GM18526 (cell line): Measurements from ENCODE around the gene SGMS1.

Experiments
- POLR2A ChIP-seq: IDR thresholded peaks from 3 replicates; pipeline ENCODE4 v1.6.1; 2011; ENCODE audit not compliant: insufficient read length; ENCODE audit errors: extremely low read depth

The SGMS1 gene

DNA sequence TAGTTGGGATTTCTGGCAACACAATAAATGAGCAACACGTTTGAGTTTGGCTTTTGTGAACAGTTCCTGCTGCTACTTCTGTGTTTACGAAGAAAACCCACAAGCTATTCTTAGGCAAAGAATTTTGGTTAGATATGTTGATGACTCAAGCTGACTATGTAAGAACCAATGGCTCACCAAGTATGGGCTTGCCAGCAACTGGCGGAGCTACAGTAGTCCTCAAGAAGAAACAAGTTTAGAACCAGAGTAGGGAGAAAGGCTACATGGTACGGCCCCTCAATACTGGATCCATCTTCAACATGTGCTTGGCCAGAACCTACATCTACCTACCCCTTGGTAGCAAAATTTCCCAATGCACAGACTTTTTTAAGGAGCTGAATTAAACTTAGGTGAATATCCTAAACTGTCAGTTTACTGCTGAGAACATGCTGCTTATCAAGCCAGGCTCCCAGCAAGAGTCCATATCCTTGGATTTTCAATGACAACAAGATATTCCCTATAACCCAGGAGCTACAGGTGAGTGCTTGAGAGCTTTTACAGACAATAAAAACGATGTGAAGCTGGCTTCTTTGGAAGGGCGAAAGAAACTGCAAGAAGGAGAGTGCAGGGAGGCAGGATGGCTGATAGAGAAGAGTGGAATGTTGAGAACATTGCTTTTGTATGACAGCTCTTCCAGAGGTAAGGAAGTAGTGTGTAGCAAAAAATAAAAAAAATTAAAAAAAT, 298.1 kb downstream of the SGMS1 start:
- TF ChIP-seq POLR2A: no peak

DNA sequence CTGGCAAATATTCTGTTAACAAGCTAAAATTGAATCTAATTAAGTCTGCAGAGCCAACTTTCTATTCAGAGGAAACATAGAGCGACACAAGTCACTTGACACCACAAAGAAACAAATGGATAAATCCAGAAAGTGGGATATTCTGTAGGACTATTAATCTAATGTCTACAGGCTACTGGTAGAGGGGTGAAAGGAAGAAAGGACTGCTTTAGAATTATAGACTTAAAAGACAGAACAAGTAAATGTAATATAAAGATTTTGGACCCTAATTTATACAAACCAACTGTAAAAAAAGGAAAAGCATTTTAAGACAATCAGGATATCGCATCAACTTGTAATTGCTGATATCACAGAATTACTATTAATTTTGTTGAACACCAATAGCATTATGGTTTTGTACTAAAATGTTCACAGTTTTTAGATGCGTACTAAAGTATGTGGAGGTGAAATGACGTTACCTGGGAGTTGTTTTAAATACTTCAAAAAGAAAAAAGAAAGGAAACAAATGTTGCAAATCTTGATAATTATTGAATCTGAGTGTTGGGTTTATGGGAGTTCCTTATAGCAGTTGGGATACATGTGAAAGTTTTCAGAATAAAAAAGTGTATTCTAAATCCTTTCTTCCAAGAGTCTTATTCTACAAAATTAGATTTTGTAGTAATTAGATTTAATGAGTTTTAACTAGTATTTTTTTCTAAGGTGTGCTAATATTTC, 298.9 kb downstream of the SGMS1 start:
- TF ChIP-seq POLR2A: no peak

- TF ChIP-seq POLR2A: no peak
Measured at GRCh38 chr10:50324046-50324445, 299.7 kb downstream of the SGMS1 start.

DNA sequence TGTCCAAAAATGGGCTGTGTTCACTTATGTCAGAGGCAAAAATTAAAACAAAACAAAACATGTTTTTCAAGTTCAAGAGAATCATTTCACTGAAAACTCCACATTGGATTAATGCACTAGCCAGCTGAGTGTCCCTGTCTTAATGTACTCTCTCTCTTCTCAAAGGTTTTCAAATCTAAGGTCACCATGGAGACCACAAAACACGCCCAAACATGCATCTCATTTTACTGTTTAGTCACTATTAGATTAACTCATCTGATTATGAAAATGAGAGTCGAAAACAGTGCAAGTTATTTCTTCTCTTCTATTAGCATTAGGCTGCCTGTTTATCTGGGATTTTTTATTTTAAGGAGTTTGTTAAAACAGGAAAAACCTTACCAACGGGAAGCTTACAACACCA, 301.7 kb downstream of the SGMS1 start:
- no peak for TF ChIP-seq POLR2A

- no peak for TF ChIP-seq POLR2A
Measured at GRCh38 chr10:50318129-50318528, 305.6 kb downstream of the SGMS1 start.

DNA sequence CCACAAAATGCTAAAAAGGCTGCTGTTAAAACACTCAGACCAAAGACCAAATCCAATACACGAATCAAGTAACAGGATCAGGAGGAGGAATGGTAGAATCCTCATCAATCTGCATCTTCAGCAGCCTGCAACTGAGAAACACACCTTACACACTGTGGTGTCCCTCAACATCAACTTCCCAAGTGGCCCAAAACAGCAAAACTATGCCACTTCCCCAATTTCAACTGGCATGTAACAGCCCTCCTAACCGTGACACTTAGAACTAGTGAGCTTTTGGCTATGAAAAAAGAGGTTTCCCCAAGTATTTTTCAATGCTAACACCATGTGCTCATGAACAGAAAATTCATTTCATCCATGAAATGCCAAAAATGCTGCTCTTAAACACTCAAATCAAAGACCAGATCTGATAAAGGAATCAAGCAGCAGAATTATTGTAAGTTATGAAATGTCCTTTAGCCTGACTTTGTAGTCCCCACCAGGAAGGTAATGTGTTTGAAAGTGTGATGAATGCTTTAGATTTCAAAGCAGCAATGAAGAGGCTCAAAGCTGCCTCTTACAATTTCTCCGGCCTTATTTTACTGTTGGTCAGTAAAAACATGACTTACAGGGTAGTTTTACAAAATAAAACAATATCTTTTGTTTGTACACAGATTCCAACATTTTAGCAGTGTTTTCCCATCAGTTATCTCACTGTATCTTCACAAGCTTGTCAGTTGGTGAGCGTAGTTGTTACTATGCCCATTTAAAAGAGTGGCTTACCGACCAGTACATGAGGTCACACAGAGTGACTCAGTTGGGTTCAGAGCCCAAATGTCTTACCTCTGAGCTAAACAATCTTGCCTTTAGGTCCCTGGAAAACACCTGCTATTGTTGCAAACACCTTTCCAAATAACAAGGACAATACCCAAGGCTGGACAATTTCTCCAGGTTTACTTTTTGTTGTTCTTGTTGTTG, 306.8 kb downstream of the SGMS1 start:
- no peak for TF ChIP-seq POLR2A

- no peak for TF ChIP-seq POLR2A
Measured at GRCh38 chr10:50316174-50316573, 307.6 kb downstream of the SGMS1 start.

- TF ChIP-seq POLR2A: no peak
Measured at GRCh38 chr10:50315424-50315823, 308.3 kb downstream of the SGMS1 start.

- TF ChIP-seq POLR2A: no peak
Measured at GRCh38 chr10:50314169-50315071, 309.3 kb downstream of the SGMS1 start.

DNA sequence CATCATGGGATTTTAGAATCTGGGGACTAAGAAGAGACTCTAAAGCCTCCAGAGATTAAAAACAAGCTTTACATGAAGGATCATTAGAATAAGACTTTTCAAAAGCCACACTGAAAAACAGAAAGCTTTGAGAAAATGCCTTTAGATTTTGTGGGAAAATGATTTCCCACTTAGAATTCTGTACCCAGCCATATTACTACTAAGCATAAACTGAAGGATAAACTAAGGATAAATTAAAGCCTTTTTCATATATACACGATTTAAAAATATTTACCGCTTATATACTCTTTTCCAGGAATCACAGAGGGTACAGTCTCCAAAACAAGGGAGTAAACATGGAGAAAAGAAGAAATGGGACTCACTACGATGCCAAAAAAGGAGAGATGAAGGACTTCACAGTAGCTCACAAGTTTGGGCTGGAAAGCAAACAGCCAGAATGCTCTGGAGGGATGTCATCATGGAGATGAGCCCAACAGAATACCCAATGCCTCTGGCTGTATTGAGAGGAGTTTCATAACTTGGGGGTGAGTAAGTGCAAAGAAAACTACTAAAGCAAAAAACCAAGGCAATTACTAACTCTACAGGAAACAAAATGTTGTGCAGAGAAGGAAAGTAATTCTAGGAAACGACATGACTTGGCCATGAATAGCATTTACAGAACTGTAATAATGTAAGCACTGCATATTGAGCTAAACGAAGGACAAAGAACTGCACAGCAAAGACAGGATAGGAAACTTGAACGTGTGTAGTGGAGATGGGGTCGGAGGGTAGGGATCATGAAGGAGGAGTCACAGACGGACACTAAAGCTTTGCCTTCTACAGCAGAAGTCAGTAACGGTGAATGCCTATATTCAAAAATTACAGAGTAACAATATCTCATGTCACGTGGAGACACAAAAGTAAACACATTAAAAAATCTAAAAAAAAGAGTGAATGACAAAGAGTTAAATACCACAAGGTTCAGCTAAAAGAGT, 311.0 kb downstream of the SGMS1 start:
- no peak for TF ChIP-seq POLR2A

DNA sequence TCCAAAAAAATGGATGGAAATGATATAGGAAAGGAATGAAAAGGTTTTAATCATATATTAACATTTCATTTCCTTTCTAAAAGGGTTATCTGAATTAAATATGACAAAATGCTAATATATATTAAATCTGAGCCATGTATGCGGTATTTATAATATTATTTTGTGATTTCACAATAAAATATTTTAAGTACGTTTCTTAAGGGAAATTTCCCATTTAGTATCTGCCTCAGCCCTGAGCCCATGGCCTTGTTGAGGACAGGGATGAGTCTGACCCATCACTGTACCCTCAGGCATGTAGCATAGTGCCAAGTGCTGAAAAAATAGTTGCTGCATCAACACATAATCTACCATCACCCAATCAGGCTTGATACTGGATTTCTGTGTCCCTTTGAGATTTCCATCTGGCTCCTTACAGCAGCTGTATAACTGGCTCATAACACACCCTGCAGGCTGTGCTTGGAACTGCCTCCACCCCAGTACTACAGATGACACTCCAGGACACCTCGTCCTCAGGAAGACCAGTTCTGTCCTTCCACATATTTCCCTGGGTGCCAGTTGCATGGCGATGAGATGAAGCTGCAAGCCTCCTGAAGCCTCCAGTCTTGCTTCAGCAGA, 313.1 kb downstream of the SGMS1 start:
- TF ChIP-seq POLR2A: no peak

DNA sequence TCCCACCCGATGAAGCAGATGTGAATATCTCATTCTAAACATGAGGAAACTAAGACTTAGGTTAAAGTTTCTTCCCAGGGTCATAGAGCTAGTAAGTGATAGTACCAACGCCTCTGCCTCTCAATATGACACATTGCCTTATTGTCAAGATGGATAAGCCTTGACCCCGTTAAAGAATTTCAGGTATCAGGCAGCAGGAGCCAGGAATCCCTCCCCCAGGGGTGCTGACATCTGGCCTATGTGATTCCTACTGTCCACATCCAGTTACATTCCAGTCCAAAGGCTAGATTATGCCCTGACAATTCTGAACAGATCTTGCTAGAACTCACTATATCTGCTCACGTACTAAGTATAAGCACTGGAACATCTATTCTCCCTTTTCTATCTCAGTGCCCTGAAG, 314.4 kb downstream of the SGMS1 start:
- TF ChIP-seq POLR2A: no peak

- no peak for TF ChIP-seq POLR2A
Measured at GRCh38 chr10:50304660-50305059, 319.1 kb downstream of the SGMS1 start.
